Keratinocyte (primary cell): Measurements from ENCODE around the gene FAM163A. TPM values are rescaled to one million over a fixed set of nuclear protein-coding genes. Genes with fewer than 3 reads are reported as not detected.

ENCODE experiments used
- DNase-seq: peaks from one replicate; pipeline ENCODE4 v3.0.0-alpha.2; 2011; ENCODE audit warnings: low read depth, missing footprints, low spot score
- FAIRE-seq: peaks from 2 replicates; lab custom pipeline; 2011; peaks lifted over from hg19 to GRCh38; lab: Jason Lieb, UNC
- H2AFZ ChIP-seq: 2 replicates; pipeline ENCODE4 v1.6.0; 2012; ENCODE audit warnings: low read length, control low read depth, inconsistent platforms; ENCODE audit not compliant: control insufficient read depth
- H3K27ac ChIP-seq: 2 replicates; pipeline ENCODE4 v1.5.1; 2011; ENCODE audit warnings: low read length; ENCODE audit not compliant: control insufficient read depth, insufficient read depth
- H3K27me3 ChIP-seq: 3 replicates; pipeline ENCODE4 v1.6.0; 2011; ENCODE audit warnings: low read length; ENCODE audit not compliant: control insufficient read depth, insufficient read depth; ENCODE audit errors: extremely low read depth
- H3K36me3 ChIP-seq, 2 experiments: 2 replicates in 1 of 2; 3 replicates in 1 of 2; pipeline ENCODE4 v1.5.1; 2011; ENCODE audit warnings: low read length in 2 of 2, mild to moderate bottlenecking in 1 of 2; ENCODE audit not compliant: control insufficient read depth in 2 of 2, insufficient read depth in 2 of 2; ENCODE audit errors: extremely low read depth in 1 of 2
- H3K4me1 ChIP-seq: 3 replicates; pipeline ENCODE4 v1.5.1; 2011; ENCODE audit warnings: low read length; ENCODE audit not compliant: control insufficient read depth, insufficient read depth; ENCODE audit errors: extremely low read depth
- H3K4me2 ChIP-seq: 3 replicates; pipeline ENCODE4 v1.6.0; 2011; ENCODE audit warnings: low read depth, low read length; ENCODE audit not compliant: control insufficient read depth, insufficient read depth; ENCODE audit errors: extremely low read depth
- H3K4me3 ChIP-seq, 3 experiments: fragments of 200-600 bp in 1 of 3; sonication (generic) in 1 of 3; 2 replicates in 2 of 3; 3 replicates in 1 of 3; pipeline ENCODE4 v1.5.1; 2011 to 2016; ENCODE audit warnings: low read length in 3 of 3, mild to moderate bottlenecking in 3 of 3, control low read depth in 2 of 3, inconsistent platforms in 1 of 3, low read depth in 1 of 3, mixed read lengths in 1 of 3, mixed run types in 1 of 3, moderate library complexity in 1 of 3; ENCODE audit not compliant: control insufficient read depth in 2 of 3, insufficient read depth in 2 of 3; ENCODE audit errors: extremely low read depth in 1 of 3
- H3K79me2 ChIP-seq: 2 replicates; pipeline ENCODE4 v1.6.0; 2012; ENCODE audit warnings: low read length; ENCODE audit not compliant: control insufficient read depth, insufficient read depth
- H3K9ac ChIP-seq: 3 replicates; pipeline ENCODE4 v1.6.0; 2011; ENCODE audit warnings: low read length; ENCODE audit not compliant: control insufficient read depth, insufficient read depth; ENCODE audit errors: extremely low read depth
- H3K9me1 ChIP-seq: 3 replicates; pipeline ENCODE4 v1.6.0; 2011; ENCODE audit warnings: low read length; ENCODE audit not compliant: control insufficient read depth, insufficient read depth; ENCODE audit errors: extremely low read depth
- H3K9me3 ChIP-seq: 2 replicates; pipeline ENCODE4 v1.5.1; 2012; ENCODE audit warnings: low read depth, low read length; ENCODE audit not compliant: control insufficient read depth
- H4K20me1 ChIP-seq: 3 replicates; pipeline ENCODE4 v1.6.0; 2011; ENCODE audit warnings: low read length; ENCODE audit not compliant: control insufficient read depth, insufficient read depth; ENCODE audit errors: extremely low read depth
- EZH2 ChIP-seq: IDR thresholded peaks from one replicate; pipeline ENCODE4 v1.6.1; 2012; ENCODE audit warnings: inconsistent platforms, mild to moderate bottlenecking, low read length, moderate library complexity
- dilution Hi-C: fragments of 300-500 bp; cut with MboI; formaldehyde crosslinking; loops from one replicate; pipeline ENCODE4 v1.7.0; 2020; ENCODE audit warnings: low sequenced_read_pairs; ENCODE audit not compliant: extremely low pct_ligation_motif_present
- polyA plus RNA-seq, 5 experiments: library from polyadenylated mRNA; depleted of rRNA in 3 of 5; stranded (reverse) in 3 of 5; stranded (forward) in 1 of 5; unstranded in 1 of 5; fragments of >200 nt; gene quantifications; 1 replicate in 1 of 5; 2 replicates in 3 of 5; 3 replicates in 1 of 5; pipeline versions ENCODE4 v1.2.1 to v1.2.3, GENCODE V29; 2011 to 2012; ENCODE audit warnings: missing spikeins in 2 of 5, low read depth in 1 of 5, low replicate concordance in 1 of 5
- TF ChIP-seq, protein P1 (sequence below), 3 experiments: IDR thresholded peaks in 1 of 3; conservative IDR thresholded peaks in 1 of 3; optimal IDR thresholded peaks in 1 of 3; 2 replicates in 2 of 3; 3 replicates in 1 of 3; pipeline versions ENCODE3 to v1.5.1; 2011; ENCODE audit warnings: low read length in 3 of 3, mild to moderate bottlenecking in 3 of 3, moderate library complexity in 2 of 3, control low read depth in 1 of 3, inconsistent platforms in 1 of 3; ENCODE audit not compliant: insufficient read depth in 2 of 3; ENCODE audit errors: extremely low read depth in 1 of 3

FAM163A gene
- polyA plus RNA-seq, 1 donor (not counting 4 experiments of a cell fraction or from before 2014, with no cell fraction given), result not detected

DNA sequence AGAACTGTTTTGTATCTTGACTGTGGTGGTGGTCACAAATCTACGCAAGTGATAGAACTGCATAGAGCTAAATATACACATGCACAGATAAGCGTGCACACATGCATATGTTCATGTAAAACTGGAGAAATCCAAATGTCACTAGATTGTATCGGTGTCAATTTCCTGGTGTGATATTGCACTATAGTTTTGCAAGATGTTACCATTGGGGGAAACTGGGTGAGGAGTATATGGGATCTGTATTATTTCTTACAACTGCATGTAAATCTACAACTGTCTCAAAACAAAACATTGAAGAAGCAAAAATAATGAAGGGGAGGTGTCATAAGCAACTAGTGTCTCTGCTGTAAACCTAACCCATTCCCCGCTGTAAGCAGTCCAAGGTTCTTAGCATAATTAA lies 30.2 kb downstream of the FAM163A start:
- Histone ChIP-seq H2AFZ (no peak overlapping the region), H3K9me1 (no peaks in the 10 kb centered on the region), H3K27ac (no peak overlapping the region), H3K27me3 (no peaks in the 10 kb centered on the region), H3K4me3 (no peak overlapping the region), H3K79me2 (no peaks in the 10 kb centered on the region), H3K9me3 (no peaks in the 10 kb centered on the region), H3K4me1 (no peaks in the 10 kb centered on the region), H3K9ac (no peak overlapping the region), H3K36me3 (no peaks in the 10 kb centered on the region), H4K20me1 (no peaks in the 10 kb centered on the region), H3K4me2 (no peak overlapping the region)
- TF ChIP-seq EZH2, result no peak
- TF ChIP-seq, protein P1, sequence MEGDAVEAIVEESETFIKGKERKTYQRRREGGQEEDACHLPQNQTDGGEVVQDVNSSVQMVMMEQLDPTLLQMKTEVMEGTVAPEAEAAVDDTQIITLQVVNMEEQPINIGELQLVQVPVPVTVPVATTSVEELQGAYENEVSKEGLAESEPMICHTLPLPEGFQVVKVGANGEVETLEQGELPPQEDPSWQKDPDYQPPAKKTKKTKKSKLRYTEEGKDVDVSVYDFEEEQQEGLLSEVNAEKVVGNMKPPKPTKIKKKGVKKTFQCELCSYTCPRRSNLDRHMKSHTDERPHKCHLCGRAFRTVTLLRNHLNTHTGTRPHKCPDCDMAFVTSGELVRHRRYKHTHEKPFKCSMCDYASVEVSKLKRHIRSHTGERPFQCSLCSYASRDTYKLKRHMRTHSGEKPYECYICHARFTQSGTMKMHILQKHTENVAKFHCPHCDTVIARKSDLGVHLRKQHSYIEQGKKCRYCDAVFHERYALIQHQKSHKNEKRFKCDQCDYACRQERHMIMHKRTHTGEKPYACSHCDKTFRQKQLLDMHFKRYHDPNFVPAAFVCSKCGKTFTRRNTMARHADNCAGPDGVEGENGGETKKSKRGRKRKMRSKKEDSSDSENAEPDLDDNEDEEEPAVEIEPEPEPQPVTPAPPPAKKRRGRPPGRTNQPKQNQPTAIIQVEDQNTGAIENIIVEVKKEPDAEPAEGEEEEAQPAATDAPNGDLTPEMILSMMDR (optimal IDR thresholded peaks at IDR 0.05 in 1 of 3, IDR thresholded peaks at IDR 0.05 in 1 of 3, conservative IDR thresholded peaks at IDR 0.05 in 1 of 3; ENCODE audit: extremely low read depth in 1 of 3, insufficient read depth in 2 of 3, low read length in 3 of 3), result no peak
- dilution Hi-C loops, result no loop called here
- DNase-seq, result no peak
- FAIRE-seq, result no peak

DNA sequence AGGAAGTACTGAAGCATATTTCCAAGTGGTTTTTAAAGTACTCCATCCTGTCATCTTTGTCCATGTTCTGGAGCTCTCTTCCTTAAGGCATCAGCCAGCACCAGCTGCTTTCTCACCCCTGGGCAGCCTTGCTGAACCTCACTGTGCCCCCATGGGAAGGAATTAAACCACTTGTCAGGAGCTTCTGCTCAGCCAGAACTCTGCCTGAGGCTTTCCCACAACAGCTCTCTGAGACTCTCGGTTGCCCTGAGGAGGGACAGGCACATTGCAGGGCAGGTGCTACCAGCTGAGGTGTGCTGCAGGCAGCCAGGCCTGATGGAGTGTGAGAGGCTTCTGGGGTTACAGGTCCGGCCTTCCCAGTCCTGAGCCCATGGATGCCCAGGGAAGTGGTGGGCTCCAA lies 30.9 kb downstream of the FAM163A start:
- DNase-seq, result no peak
- Histone ChIP-seq H3K27ac (no peak overlapping the region), H3K27me3 (no peaks in the 10 kb centered on the region), H3K9ac (no peak overlapping the region), H3K4me2 (no peak overlapping the region), H3K9me3 (no peaks in the 10 kb centered on the region), H2AFZ (no peak overlapping the region), H3K4me3 (no peak overlapping the region), H3K4me1 (no peaks in the 10 kb centered on the region), H3K36me3 (no peaks in the 10 kb centered on the region), H3K9me1 (no peaks in the 10 kb centered on the region), H3K79me2 (no peaks in the 10 kb centered on the region), H4K20me1 (no peaks in the 10 kb centered on the region)
- FAIRE-seq, result no peak
- TF ChIP-seq, protein P1 (optimal IDR thresholded peaks at IDR 0.05 in 1 of 3, IDR thresholded peaks at IDR 0.05 in 1 of 3, conservative IDR thresholded peaks at IDR 0.05 in 1 of 3; ENCODE audit: extremely low read depth in 1 of 3, insufficient read depth in 2 of 3, low read length in 3 of 3), result no peak
- TF ChIP-seq EZH2, result no peak
- dilution Hi-C loops, result no loop called here
